GM23338 (cell line): Measurements from ENCODE around the gene GLI3. TPM values are rescaled to one million over a fixed set of nuclear protein-coding genes. Genes with fewer than 3 reads are reported as not detected.

Source experiments
- ATAC-seq: fragments of 200-7000 bp; cut with Tn5 transposase; 3 replicates; pipeline ENCODE4 v1.9.1; 2020
- DNase-seq: peaks from one replicate; pipeline ENCODE4 v3.0.0-alpha.2; 2015; ENCODE audit warnings: low spot score
- H2AFZ ChIP-seq: fragments of 200-600 bp; sonication (generic); 2 replicates; pipeline ENCODE4 v1.8.0; 2016; ENCODE audit warnings: antibody characterized with exemption, mild to moderate bottlenecking, moderate library complexity
- H3F3A ChIP-seq: fragments of 200-600 bp; sonication (generic); replicated peaks from 2 replicates; pipeline ENCODE4 v1.8.0; 2017; ENCODE audit warnings: antibody characterized with exemption, mixed run types, low read depth
- H3K27ac ChIP-seq: fragments of 200-600 bp; sonication (generic); 2 replicates; pipeline ENCODE4 v1.6.1; 2016; ENCODE audit warnings: low read depth
- H3K27me3 ChIP-seq: fragments of 200-600 bp; sonication (generic); 2 replicates; pipeline ENCODE4 v1.8.0; 2016; ENCODE audit warnings: mild to moderate bottlenecking, mixed run types, moderate library complexity; ENCODE audit not compliant: insufficient read depth
- H3K36me3 ChIP-seq: fragments of 200-600 bp; sonication (generic); 2 replicates; pipeline ENCODE4 v1.8.0; 2016; ENCODE audit warnings: mild to moderate bottlenecking; ENCODE audit not compliant: insufficient read depth
- H3K4me1 ChIP-seq: fragments of 200-600 bp; sonication (generic); 2 replicates; pipeline ENCODE4 v1.8.0; 2016; ENCODE audit warnings: mild to moderate bottlenecking, moderate library complexity; ENCODE audit not compliant: insufficient read depth
- H3K4me2 ChIP-seq: fragments of 200-600 bp; sonication (generic); 2 replicates; pipeline ENCODE4 v1.7.1; 2017; ENCODE audit warnings: mixed run types
- H3K4me3 ChIP-seq: fragments of 200-600 bp; sonication (generic); 2 replicates; pipeline ENCODE4 v1.6.1; 2016; ENCODE audit warnings: mixed run types
- H3K79me2 ChIP-seq: fragments of 200-600 bp; sonication (generic); replicated peaks from 2 replicates; pipeline ENCODE4 v1.8.0; 2017; ENCODE audit warnings: mild to moderate bottlenecking; ENCODE audit not compliant: insufficient read depth
- H3K9me2 ChIP-seq: fragments of 200-600 bp; sonication (generic); 2 replicates; pipeline ENCODE4 v1.8.0; 2017; ENCODE audit not compliant: insufficient read depth
- H4K20me1 ChIP-seq: fragments of 200-600 bp; sonication (generic); replicated peaks from 2 replicates; pipeline ENCODE4 v1.8.0; 2017; ENCODE audit warnings: mild to moderate bottlenecking; ENCODE audit not compliant: insufficient read depth
- H3K27ac Mint-ChIP-seq: 2 replicates; pipeline ENCODE4 v1.8.0; 2020; ENCODE audit warnings: inconsistent platforms, mild to moderate bottlenecking, moderate library complexity, mixed read lengths
- H3K27me3 Mint-ChIP-seq: 3 replicates; pipeline ENCODE4 v1.8.0; 2022; ENCODE audit warnings: low read depth, mild to moderate bottlenecking, moderate library complexity, mixed read lengths, inconsistent platforms; ENCODE audit not compliant: insufficient read depth, poor library complexity
- H3K36me3 Mint-ChIP-seq: 3 replicates; pipeline ENCODE4 v1.8.0; 2021; ENCODE audit warnings: low read depth, mild to moderate bottlenecking, inconsistent platforms, moderate library complexity, mixed read lengths
- H3K4me1 Mint-ChIP-seq: 3 replicates; pipeline ENCODE4 v1.8.0; 2020; ENCODE audit warnings: mild to moderate bottlenecking, inconsistent platforms, mixed read lengths
- H3K4me3 Mint-ChIP-seq: 3 replicates; pipeline ENCODE4 v1.8.0; 2021; ENCODE audit warnings: moderate library complexity, mild to moderate bottlenecking, inconsistent platforms, mixed read lengths
- H3K9me3 Mint-ChIP-seq: 3 replicates; pipeline ENCODE4 v1.8.0; 2020; ENCODE audit warnings: moderate library complexity, mild to moderate bottlenecking, inconsistent platforms, mixed read lengths
- CTCF ChIP-seq, 2 experiments: fragments of 200-600 bp in 1 of 2; sonication (generic) in 1 of 2; conservative IDR thresholded peaks; 2 replicates each; pipeline versions ENCODE4 v1.5.1 to v1.6.1; 2016 to 2017; ENCODE audit warnings: antibody characterized with exemption in 2 of 2, low read depth in 2 of 2, mild to moderate bottlenecking in 2 of 2, moderate library complexity in 1 of 2
- ETS1 ChIP-seq: IDR thresholded peaks from 2 replicates; pipeline ENCODE4 v1.6.1; 2016; ENCODE audit warnings: antibody characterized with exemption
- EZH2 ChIP-seq: fragments of 200-600 bp; sonication (generic); IDR thresholded peaks from one replicate; pipeline ENCODE4 v1.8.0; 2017; ENCODE audit warnings: antibody characterized with exemption, mild to moderate bottlenecking, low read depth; ENCODE audit not compliant: unreplicated experiment
- JUNB ChIP-seq: IDR thresholded peaks from one replicate; pipeline ENCODE4 v1.6.1; 2016; ENCODE audit warnings: antibody characterized with exemption; ENCODE audit not compliant: unreplicated experiment
- NANOG ChIP-seq: IDR thresholded peaks from 2 replicates; pipeline ENCODE4 v1.6.1; 2016; ENCODE audit warnings: antibody characterized with exemption, borderline replicate concordance
- POLR2AphosphoS5 ChIP-seq: IDR thresholded peaks from 2 replicates; pipeline ENCODE4 v1.6.1; 2016; ENCODE audit warnings: antibody characterized with exemption, low read depth
- REST ChIP-seq: IDR thresholded peaks from one replicate; pipeline ENCODE4 v1.6.1; 2018; ENCODE audit warnings: antibody characterized with exemption; ENCODE audit not compliant: unreplicated experiment
- ZNF114 ChIP-seq: fragments of 250-450 bp; sonication (Bioruptor Pico); IDR thresholded peaks from 2 replicates; pipeline ENCODE4 v1.5.0; 2020; ENCODE audit warnings: mild to moderate bottlenecking, moderate library complexity
- ZNF462 ChIP-seq: fragments of 250-450 bp; sonication (Bioruptor Pico); IDR thresholded peaks from 2 replicates; pipeline ENCODE4 v1.5.0; 2020; ENCODE audit warnings: mild to moderate bottlenecking, moderate library complexity
- polyA plus RNA-seq: library from polyadenylated mRNA; unstranded; fragments of >200 nt; fragmentation: Nextera tagmentation; extraction: Ambion mirVana; gene quantifications from 2 replicates; pipeline ENCODE4 v1.2.1, GENCODE V29; 2016
- total RNA-seq: library from RNA; depleted of rRNA; stranded (reverse); fragments of >200 nt; shearing (Covaris generic); gene quantifications from 2 replicates; pipeline ENCODE4 v1.2.3, GENCODE V29; 2014

GLI3 gene
- total and polyA plus RNA-seq, 2 experiments from 2014 or later = 16.1 to 17.9 TPM

- peaks cover 31% of the 10 kb centered on the region for H3K27me3 Mint-ChIP-seq
- DNase-seq = no peak
- ATAC-seq = no peak
These were observed 153.7 kb downstream of the GLI3 start for GRCh38 chr7:42083284-42083683.

More at GRCh38 chr7:42083284-42083683, 153.7 kb downstream of the GLI3 start:
- Mint-ChIP-seq H3K4me3 (no peak overlapping the region), H3K4me1 (peaks cover 19% of the 10 kb centered on the region), H3K36me3 (no peaks in the 10 kb centered on the region), H3K27ac (no peak overlapping the region), H3K9me3 (no peaks in the 10 kb centered on the region)
- H3K4me1 ChIP-seq = peaks cover 4% of the 10 kb centered on the region; the same call in 1 of the 2 replicates
- no peak overlapping the region for H3K27ac ChIP-seq
- H4K20me1 ChIP-seq = peaks cover 28% of the 10 kb centered on the region; the same call in 1 of the 2 replicates
- H3K27me3 ChIP-seq = peaks cover 33% of the 10 kb centered on the region
- no peaks in the 10 kb centered on the region for H3K36me3 ChIP-seq
- no peaks in the 10 kb centered on the region for H3F3A ChIP-seq
- no peaks in the 10 kb centered on the region for H3K9me2 ChIP-seq
- no peak overlapping the region for H3K4me2 ChIP-seq
- H3K4me3 ChIP-seq = no peak overlapping the region
- H2AFZ ChIP-seq = no peak overlapping the region
- H3K79me2 ChIP-seq = no peaks in the 10 kb centered on the region
- TF ChIP-seq ZNF462 (no peak), ETS1 (no peak), CTCF (conservative IDR thresholded peaks at IDR 0.05; ENCODE audit: low read depth in 2 of 2) (no peak), POLR2AphosphoS5 (no peak), EZH2 (no peak), ZNF114 (CRISPR knock-in tag) (no peak), JUNB (no peak), NANOG (no peak), REST (no peak)
